ENCODE results near the gene CGB2. TPM values are rescaled to one million over a fixed set of nuclear protein-coding genes. Genes with fewer than 3 reads are reported as not detected.

Gene CGB2
- total and polyA plus RNA-seq, 9 of the 15 experiments (the other 6 are each of a cell fraction or from before 2014, with no cell fraction given), result 0.22 TPM; not detected in 8

- TF ChIP-seq ZNF449 (CRISPR knock-in tag; IDR thresholded peaks at IDR 0.05) (no peak), SIX5 (IDR thresholded peaks at IDR 0.05; ENCODE audit: borderline replicate concordance in 1 of 2, insufficient read depth in 1 of 2, low read depth in 1 of 2, low read length in 2 of 2) (no peak), KLF6 (CRISPR knock-in tag; IDR thresholded peaks at IDR 0.05; ENCODE audit: borderline replicate concordance) (no peak), PHF20 (IDR thresholded peaks at IDR 0.05; ENCODE audit: partially characterized antibody) (no peak)
- TF ChIP-seq, protein P1, sequence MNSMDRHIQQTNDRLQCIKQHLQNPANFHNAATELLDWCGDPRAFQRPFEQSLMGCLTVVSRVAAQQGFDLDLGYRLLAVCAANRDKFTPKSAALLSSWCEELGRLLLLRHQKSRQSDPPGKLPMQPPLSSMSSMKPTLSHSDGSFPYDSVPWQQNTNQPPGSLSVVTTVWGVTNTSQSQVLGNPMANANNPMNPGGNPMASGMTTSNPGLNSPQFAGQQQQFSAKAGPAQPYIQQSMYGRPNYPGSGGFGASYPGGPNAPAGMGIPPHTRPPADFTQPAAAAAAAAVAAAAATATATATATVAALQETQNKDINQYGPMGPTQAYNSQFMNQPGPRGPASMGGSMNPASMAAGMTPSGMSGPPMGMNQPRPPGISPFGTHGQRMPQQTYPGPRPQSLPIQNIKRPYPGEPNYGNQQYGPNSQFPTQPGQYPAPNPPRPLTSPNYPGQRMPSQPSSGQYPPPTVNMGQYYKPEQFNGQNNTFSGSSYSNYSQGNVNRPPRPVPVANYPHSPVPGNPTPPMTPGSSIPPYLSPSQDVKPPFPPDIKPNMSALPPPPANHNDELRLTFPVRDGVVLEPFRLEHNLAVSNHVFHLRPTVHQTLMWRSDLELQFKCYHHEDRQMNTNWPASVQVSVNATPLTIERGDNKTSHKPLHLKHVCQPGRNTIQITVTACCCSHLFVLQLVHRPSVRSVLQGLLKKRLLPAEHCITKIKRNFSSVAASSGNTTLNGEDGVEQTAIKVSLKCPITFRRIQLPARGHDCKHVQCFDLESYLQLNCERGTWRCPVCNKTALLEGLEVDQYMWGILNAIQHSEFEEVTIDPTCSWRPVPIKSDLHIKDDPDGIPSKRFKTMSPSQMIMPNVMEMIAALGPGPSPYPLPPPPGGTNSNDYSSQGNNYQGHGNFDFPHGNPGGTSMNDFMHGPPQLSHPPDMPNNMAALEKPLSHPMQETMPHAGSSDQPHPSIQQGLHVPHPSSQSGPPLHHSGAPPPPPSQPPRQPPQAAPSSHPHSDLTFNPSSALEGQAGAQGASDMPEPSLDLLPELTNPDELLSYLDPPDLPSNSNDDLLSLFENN (IDR thresholded peaks at IDR 0.05; ENCODE audit: low read depth in 2 of 2, low read length in 2 of 2), result no peak
Observed at GRCh38 chr19:48997972-48998371, 33.7 kb upstream of the CGB2 start (continued).

Data from K562 (cell line).